Colonic mucosa (tissue), 4 donors: Measurements from ENCODE around the gene GIPC1. TPM values are rescaled to one million over a fixed set of nuclear protein-coding genes. Genes with fewer than 3 reads are reported as not detected.

Source experiments
- DNase-seq: peaks from one replicate; pipeline ENCODE4 v3.0.0-alpha.2; 2020
- H3K27ac ChIP-seq: fragments of 200-600 bp; one replicate; pipeline ENCODE4 v1.8.0; 2021
- H3K27me3 ChIP-seq: fragments of 200-600 bp; one replicate; pipeline ENCODE4 v1.8.0; 2021
- H3K36me3 ChIP-seq: fragments of 200-600 bp; one replicate; pipeline ENCODE4 v1.8.0; 2021
- H3K4me1 ChIP-seq: fragments of 200-600 bp; one replicate; pipeline ENCODE4 v1.8.0; 2021; ENCODE audit warnings: mild to moderate bottlenecking
- H3K4me3 ChIP-seq: fragments of 200-600 bp; one replicate; pipeline ENCODE4 v1.8.0; 2021
- H3K9ac ChIP-seq, 2 donors: one replicate each; pipeline ENCODE4 v1.7.0; 2013; ENCODE audit warnings: control low read depth in 2 of 2, low read depth in 2 of 2, low read length in 2 of 2
- H3K9me3 ChIP-seq: fragments of 200-600 bp; one replicate; pipeline ENCODE4 v1.8.0; 2021
- intact Hi-C: fragments of 100-400 bp; cut with DNase I; formaldehyde crosslinking; loops from one replicate; pipeline ENCODE4 v1.14.1; 2022
- total RNA-seq, 2 donors: library from RNA; stranded (reverse); fragmentation: NEBNext Ultra II Directional in 1 of 2; extraction: Animal tissue kit (Norgen Biotek cat#: 25700) in 1 of 2; gene quantifications; one replicate each; pipeline ENCODE4 v1.2.1, GENCODE V29; 2021
- TF ChIP-seq, protein P1 (sequence below): fragments of 200-600 bp; IDR thresholded peaks from one replicate; pipeline ENCODE4 v1.8.0; 2022; ENCODE audit warnings: antibody characterized with exemption, mild to moderate bottlenecking
- donor health status: healthy.
- donor health status: DM: no; HTN: no; CAD: no.
- donor health status: DM: no; HTN: no; CAD: no.

GIPC1 gene
- total RNA-seq, 2 donors from 2014 or later: 281 to 404 TPM

DNA sequence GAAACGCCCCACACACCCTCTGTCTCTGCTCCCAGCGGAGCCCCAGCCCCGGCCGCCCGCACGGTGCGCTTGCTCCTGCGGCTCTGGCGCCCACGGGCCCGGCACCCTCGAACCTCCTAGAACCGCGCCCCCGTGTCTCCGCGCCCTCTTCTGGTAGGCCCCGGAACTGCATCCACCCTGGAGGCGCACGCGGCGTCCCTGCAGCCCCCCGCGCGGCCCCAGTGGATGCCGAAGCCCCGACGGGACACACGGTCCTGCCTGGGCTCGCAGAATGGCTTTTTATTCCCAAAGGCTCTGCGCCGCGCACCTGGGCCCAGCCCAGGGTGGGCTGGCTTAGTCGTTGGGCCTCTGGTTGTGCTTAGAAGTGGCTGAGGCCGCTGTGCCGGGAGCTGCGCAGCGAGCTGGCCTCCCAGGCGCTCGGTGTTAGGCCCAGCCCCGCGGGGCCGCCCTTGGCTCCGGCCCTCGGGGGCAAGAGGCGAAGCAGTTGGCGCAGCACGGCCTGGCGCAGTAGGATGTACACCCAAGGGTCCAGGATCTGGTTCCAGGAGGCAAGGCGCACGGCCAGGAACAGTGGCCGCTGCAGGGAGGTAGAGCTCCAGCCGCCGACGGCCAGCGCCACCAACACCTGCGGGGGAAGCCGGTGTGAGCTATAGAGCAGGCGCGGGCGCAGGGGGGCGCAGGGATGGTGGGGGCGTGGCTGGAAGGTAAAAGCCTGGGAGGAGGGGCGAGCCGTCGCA lies 23.6 kb downstream of the GIPC1 start:
- Histone ChIP-seq H3K27ac (no peak overlapping the region), H3K4me1 (peaks cover 9% of the 10 kb centered on the region), H3K27me3 (peaks cover 27% of the 10 kb centered on the region), H3K36me3 (no peaks in the 10 kb centered on the region), H3K9me3 (no peaks in the 10 kb centered on the region), H3K9ac (no peak overlapping the region), H3K4me3 (peak overlapping the region; percentile 13)
- TF ChIP-seq, protein P1, sequence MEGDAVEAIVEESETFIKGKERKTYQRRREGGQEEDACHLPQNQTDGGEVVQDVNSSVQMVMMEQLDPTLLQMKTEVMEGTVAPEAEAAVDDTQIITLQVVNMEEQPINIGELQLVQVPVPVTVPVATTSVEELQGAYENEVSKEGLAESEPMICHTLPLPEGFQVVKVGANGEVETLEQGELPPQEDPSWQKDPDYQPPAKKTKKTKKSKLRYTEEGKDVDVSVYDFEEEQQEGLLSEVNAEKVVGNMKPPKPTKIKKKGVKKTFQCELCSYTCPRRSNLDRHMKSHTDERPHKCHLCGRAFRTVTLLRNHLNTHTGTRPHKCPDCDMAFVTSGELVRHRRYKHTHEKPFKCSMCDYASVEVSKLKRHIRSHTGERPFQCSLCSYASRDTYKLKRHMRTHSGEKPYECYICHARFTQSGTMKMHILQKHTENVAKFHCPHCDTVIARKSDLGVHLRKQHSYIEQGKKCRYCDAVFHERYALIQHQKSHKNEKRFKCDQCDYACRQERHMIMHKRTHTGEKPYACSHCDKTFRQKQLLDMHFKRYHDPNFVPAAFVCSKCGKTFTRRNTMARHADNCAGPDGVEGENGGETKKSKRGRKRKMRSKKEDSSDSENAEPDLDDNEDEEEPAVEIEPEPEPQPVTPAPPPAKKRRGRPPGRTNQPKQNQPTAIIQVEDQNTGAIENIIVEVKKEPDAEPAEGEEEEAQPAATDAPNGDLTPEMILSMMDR: peak; percentile 99
- DNase-seq: peak; percentile 85
- intact Hi-C loops: loop anchor here (10.0 kb wide), 1 partner anchor 328 kb away; no protein-coding TSS in a partner anchor

DNA sequence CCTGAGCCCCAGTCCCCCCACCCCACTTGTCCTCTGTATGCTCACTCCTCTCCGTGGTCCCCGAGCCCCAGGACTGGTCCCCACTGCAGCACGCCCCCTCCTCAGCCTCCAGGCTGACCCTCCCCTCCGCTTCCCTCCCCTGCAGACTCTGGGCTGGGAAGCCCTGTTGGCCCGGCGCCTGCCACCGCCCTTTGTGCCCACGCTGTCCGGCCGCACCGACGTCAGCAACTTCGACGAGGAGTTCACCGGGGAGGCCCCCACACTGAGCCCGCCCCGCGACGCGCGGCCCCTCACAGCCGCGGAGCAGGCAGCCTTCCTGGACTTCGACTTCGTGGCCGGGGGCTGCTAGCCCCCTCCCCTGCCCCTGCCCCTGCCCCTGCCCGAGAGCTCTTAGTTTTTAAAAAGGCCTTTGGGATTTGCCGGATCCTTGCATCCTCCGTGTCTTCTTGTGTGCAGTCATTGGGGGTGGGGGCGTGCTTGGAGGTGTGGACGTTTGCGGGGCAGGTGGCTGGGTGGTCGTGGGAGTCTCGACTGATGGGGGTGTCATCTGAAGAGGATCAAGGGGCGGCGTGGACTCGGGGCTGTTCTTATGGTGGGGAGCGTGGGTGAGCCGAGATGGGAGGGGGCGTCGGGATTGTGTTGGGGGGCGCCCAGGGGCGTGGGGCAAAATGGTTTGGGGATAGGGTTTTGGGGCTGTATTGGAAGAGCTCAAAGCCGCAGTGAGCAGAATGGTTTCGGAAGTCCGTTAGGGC lies 24.3 kb downstream of the GIPC1 start:
- Histone ChIP-seq H3K9me3 (no peaks in the 10 kb centered on the region), H3K9ac (no peak overlapping the region), H3K27me3 (peaks cover 27% of the 10 kb centered on the region), H3K4me1 (peaks cover 9% of the 10 kb centered on the region), H3K36me3 (no peaks in the 10 kb centered on the region), H3K4me3 (peak overlapping the region; percentile 13), H3K27ac (no peak overlapping the region)
- no peak for DNase-seq
- TF ChIP-seq, protein P1: no peak
- intact Hi-C loops: loop anchor here (10.0 kb wide), 1 partner anchor 327 kb away; no protein-coding TSS in a partner anchor

DNA sequence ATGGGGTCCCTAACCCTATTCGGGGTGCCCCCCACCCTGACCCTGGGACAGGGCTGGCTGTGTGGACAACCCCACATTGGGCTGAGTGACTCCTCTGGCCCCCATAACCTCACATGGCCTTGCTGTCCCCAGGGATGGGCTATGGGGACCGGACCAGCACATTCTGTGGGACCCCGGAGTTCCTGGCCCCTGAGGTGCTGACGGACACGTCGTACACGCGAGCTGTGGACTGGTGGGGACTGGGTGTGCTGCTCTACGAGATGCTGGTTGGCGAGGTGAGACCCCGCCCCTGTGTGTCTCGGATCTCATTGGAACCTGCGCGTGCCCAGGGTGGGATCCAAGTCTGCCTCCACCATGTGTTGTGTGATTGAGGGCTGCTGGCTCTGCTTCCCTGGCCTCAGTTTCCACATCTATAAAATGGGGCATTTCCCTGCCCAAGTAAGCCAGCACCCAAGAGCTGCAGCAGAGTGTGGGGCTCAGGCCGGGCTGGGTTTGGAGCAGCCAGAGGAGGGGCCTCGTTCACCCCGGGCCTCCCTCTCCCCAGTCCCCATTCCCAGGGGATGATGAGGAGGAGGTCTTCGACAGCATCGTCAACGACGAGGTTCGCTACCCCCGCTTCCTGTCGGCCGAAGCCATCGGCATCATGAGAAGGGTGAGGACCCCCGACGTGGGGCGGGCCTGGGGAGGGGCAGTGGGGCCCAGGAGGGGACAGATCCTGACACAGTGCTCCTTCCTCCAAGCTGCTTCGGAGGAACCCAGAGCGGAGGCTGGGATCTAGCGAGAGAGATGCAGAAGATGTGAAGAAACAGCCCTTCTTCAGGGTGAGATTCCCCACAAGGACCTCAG lies 25.7 kb downstream of the GIPC1 start:
- TF ChIP-seq, protein P1: no peak
- Histone ChIP-seq H3K9ac (no peak overlapping the region), H3K27ac (no peak overlapping the region), H3K36me3 (no peaks in the 10 kb centered on the region), H3K4me1 (peaks cover 9% of the 10 kb centered on the region), H3K4me3 (no peak overlapping the region), H3K9me3 (no peaks in the 10 kb centered on the region), H3K27me3 (peaks cover 27% of the 10 kb centered on the region)
- intact Hi-C loops: loop anchor here (10.0 kb wide), 1 partner anchor 325 kb away; no protein-coding TSS in a partner anchor
- no peak for DNase-seq

DNA sequence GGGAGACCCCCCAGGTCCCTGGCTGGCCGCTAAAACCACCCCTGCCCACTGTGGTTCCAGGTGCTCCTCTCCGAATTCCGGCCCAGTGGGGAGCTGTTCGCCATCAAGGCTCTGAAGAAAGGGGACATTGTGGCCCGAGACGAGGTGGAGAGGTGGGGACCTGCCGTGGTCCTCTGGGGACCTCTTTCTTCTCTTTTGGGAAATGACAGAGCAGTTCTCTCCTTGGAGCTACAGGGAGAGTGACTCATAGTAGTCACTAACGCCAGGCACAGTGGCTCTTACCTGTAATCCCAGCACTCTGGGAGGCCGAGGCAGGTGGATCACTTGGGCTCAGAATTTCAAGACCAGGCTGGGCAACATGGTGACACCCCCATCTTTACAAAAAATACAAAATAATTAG lies 28.1 kb downstream of the GIPC1 start:
- Histone ChIP-seq H3K9ac (no peak overlapping the region), H3K9me3 (no peaks in the 10 kb centered on the region), H3K27me3 (peaks cover 6% of the 10 kb centered on the region), H3K4me3 (no peak overlapping the region), H3K4me1 (peaks cover 6% of the 10 kb centered on the region), H3K27ac (no peak overlapping the region), H3K36me3 (no peaks in the 10 kb centered on the region)
- intact Hi-C loops: no loop called here
- no peak for DNase-seq
- TF ChIP-seq, protein P1: no peak

DNA sequence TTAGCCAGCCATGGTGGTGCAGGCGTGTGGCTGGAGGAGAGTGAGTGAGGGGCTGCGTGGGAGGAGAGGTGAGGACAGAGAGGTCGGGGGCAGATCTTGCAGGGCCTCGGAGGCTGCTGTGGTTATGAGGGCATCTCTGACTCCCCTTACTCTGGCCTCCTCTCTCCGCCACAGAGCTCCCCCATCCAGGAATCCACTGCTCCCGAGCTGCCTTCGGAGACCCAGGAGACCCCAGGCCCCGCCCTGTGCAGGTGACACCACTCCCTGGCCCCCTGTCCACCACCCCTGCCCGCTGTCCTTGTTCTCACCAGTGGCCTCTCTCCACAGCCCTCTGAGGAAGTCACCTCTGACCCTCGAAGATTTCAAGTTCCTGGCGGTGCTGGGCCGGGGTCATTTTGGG lies 28.5 kb downstream of the GIPC1 start:
- intact Hi-C loops: no loop called here
- TF ChIP-seq, protein P1: no peak
- DNase-seq: no peak
- Histone ChIP-seq H3K9ac (no peak overlapping the region), H3K27me3 (peaks cover 2% of the 10 kb centered on the region), H3K9me3 (no peaks in the 10 kb centered on the region), H3K36me3 (no peaks in the 10 kb centered on the region), H3K4me3 (no peak overlapping the region), H3K4me1 (peaks cover 4% of the 10 kb centered on the region), H3K27ac (no peak overlapping the region)
